Neural progenitor cell (in vitro differentiated cells): Measurements from ENCODE around the gene OLFML2B.

ENCODE experiments used
- EZH2 ChIP-seq: fragments of 200-600 bp; sonication (generic); IDR thresholded peaks from 2 replicates; pipeline ENCODE4 v1.6.1; 2017; ENCODE audit warnings: antibody characterized with exemption, mild to moderate bottlenecking, moderate library complexity
- EZH2phosphoT487 ChIP-seq: fragments of 200-600 bp; sonication (generic); IDR thresholded peaks from 2 replicates; pipeline ENCODE4 v1.6.1; 2017; ENCODE audit warnings: antibody characterized with exemption
- TF ChIP-seq, protein P1 (sequence below): fragments of 200-600 bp; sonication (generic); IDR thresholded peaks from 2 replicates; pipeline ENCODE4 v1.5.1; 2017; ENCODE audit warnings: antibody characterized with exemption, mild to moderate bottlenecking

DNA sequence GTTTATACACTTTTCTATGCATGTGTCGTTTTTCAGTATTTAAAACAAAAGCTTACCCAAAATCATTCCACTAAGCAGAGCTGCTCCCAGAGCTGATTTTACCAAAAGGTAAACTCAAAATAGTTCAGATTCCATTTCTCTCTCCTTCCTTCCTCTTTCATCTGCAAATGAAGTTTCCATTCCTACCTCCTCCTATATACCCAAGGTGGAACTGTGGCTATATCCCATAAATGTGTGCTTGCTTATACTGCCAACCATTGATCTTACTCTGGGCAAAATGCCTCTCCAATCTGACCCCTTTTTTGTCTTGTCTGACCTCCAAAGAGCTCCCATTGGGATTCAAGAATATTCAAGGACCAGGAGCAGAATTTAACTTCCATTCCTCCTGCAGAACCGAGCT, 9.5 kb downstream of the OLFML2B start:
- TF ChIP-seq, protein P1, sequence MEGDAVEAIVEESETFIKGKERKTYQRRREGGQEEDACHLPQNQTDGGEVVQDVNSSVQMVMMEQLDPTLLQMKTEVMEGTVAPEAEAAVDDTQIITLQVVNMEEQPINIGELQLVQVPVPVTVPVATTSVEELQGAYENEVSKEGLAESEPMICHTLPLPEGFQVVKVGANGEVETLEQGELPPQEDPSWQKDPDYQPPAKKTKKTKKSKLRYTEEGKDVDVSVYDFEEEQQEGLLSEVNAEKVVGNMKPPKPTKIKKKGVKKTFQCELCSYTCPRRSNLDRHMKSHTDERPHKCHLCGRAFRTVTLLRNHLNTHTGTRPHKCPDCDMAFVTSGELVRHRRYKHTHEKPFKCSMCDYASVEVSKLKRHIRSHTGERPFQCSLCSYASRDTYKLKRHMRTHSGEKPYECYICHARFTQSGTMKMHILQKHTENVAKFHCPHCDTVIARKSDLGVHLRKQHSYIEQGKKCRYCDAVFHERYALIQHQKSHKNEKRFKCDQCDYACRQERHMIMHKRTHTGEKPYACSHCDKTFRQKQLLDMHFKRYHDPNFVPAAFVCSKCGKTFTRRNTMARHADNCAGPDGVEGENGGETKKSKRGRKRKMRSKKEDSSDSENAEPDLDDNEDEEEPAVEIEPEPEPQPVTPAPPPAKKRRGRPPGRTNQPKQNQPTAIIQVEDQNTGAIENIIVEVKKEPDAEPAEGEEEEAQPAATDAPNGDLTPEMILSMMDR: no peak
- TF ChIP-seq EZH2: no peak
- TF ChIP-seq EZH2phosphoT487: no peak
